Neural cell (in vitro differentiated cells): ENCODE measurements around the gene ATP11B.

Source experiments
- CTCF ChIP-seq: fragments of 450-650 bp; IDR thresholded peaks from 2 replicates; pipeline ENCODE4 v1.5.1; 2014; ENCODE audit warnings: antibody characterized with exemption, mild to moderate bottlenecking, moderate library complexity; ENCODE audit not compliant: poor library complexity, severe bottlenecking
- EP300 ChIP-seq: fragments of 450-650 bp; conservative IDR thresholded peaks from 2 replicates; pipeline ENCODE4 v1.6.1; 2014; ENCODE audit warnings: antibody characterized with exemption, mild to moderate bottlenecking, moderate library complexity; ENCODE audit not compliant: poor library complexity, severe bottlenecking
- EZH2 ChIP-seq: fragments of 200-600, 300-800 bp; shearing (Covaris generic), sonication (generic); IDR thresholded peaks from 2 replicates; pipeline ENCODE4 v1.6.1; 2014; ENCODE audit warnings: antibody characterized with exemption, low read length, borderline replicate concordance, mild to moderate bottlenecking; ENCODE audit not compliant: insufficient read depth, poor library complexity, severe bottlenecking
- MXI1 ChIP-seq: fragments of 450-650 bp; conservative IDR thresholded peaks from 2 replicates; pipeline ENCODE4 v1.6.1; 2014; ENCODE audit warnings: antibody characterized with exemption, mild to moderate bottlenecking; ENCODE audit not compliant: poor library complexity, severe bottlenecking
- POLR2AphosphoS5 ChIP-seq: IDR thresholded peaks from 2 replicates; pipeline ENCODE4 v1.6.1; 2012
- RAD21 ChIP-seq: fragments of 450-650 bp; conservative IDR thresholded peaks from 2 replicates; pipeline ENCODE4 v1.6.1; 2014; ENCODE audit warnings: antibody characterized with exemption, mild to moderate bottlenecking, moderate library complexity
- TAF1 ChIP-seq: IDR thresholded peaks from 2 replicates; pipeline ENCODE4 v1.6.1; 2012; ENCODE audit warnings: low read depth
- TF ChIP-seq, protein P1 (sequence below): IDR thresholded peaks from 2 replicates; pipeline ENCODE4 v1.6.1; 2012; ENCODE audit warnings: borderline replicate concordance

GRCh38 chr3:182879031-182879611, 85.8 kb downstream of the ATP11B start:
- TF ChIP-seq TAF1 (no peak), MXI1 (no peak), RAD21 (no peak), POLR2AphosphoS5 (no peak), CTCF (no peak), EZH2 (no peak), EP300 (no peak)
- TF ChIP-seq, protein P1, sequence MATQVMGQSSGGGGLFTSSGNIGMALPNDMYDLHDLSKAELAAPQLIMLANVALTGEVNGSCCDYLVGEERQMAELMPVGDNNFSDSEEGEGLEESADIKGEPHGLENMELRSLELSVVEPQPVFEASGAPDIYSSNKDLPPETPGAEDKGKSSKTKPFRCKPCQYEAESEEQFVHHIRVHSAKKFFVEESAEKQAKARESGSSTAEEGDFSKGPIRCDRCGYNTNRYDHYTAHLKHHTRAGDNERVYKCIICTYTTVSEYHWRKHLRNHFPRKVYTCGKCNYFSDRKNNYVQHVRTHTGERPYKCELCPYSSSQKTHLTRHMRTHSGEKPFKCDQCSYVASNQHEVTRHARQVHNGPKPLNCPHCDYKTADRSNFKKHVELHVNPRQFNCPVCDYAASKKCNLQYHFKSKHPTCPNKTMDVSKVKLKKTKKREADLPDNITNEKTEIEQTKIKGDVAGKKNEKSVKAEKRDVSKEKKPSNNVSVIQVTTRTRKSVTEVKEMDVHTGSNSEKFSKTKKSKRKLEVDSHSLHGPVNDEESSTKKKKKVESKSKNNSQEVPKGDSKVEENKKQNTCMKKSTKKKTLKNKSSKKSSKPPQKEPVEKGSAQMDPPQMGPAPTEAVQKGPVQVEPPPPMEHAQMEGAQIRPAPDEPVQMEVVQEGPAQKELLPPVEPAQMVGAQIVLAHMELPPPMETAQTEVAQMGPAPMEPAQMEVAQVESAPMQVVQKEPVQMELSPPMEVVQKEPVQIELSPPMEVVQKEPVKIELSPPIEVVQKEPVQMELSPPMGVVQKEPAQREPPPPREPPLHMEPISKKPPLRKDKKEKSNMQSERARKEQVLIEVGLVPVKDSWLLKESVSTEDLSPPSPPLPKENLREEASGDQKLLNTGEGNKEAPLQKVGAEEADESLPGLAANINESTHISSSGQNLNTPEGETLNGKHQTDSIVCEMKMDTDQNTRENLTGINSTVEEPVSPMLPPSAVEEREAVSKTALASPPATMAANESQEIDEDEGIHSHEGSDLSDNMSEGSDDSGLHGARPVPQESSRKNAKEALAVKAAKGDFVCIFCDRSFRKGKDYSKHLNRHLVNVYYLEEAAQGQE: no peak
